Astrocyte (in vitro differentiated cells and primary cell): ENCODE results near the gene SPIRE1. TPM values are rescaled to one million over a fixed set of nuclear protein-coding genes. Genes with fewer than 3 reads are reported as not detected.

Experiments
- DNase-seq: peaks from one replicate; pipeline ENCODE4 v3.0.0-alpha.2; 2010; ENCODE audit warnings: low read depth
- FAIRE-seq: peaks from 2 replicates; lab custom pipeline; 2011; peaks lifted over from hg19 to GRCh38; lab: Jason Lieb, UNC
- H2AFZ ChIP-seq: 2 replicates; pipeline ENCODE4 v1.6.0; 2012; ENCODE audit warnings: low read depth, low read length, inconsistent platforms
- H3K27ac ChIP-seq: 2 replicates; pipeline ENCODE4 v1.5.1; 2011; ENCODE audit warnings: low read depth, low read length, inconsistent platforms
- H3K27me3 ChIP-seq: 2 replicates; pipeline ENCODE4 v1.6.0; 2011; ENCODE audit warnings: low read length, inconsistent platforms; ENCODE audit not compliant: insufficient read depth
- H3K36me3 ChIP-seq: 2 replicates; pipeline ENCODE4 v1.5.1; 2011; ENCODE audit warnings: low read length, inconsistent platforms; ENCODE audit not compliant: insufficient read depth
- H3K4me1 ChIP-seq: 2 replicates; pipeline ENCODE4 v1.5.1; 2011; ENCODE audit warnings: low read length, inconsistent platforms; ENCODE audit not compliant: insufficient read depth
- H3K4me2 ChIP-seq: 2 replicates; pipeline ENCODE4 v1.6.0; 2012; ENCODE audit warnings: low read length, inconsistent platforms
- H3K4me3 ChIP-seq: 2 replicates; pipeline ENCODE4 v1.5.1; 2011; ENCODE audit warnings: low read depth, mild to moderate bottlenecking, low read length, inconsistent platforms; ENCODE audit not compliant: insufficient read depth
- H3K79me2 ChIP-seq: 2 replicates; pipeline ENCODE4 v1.6.0; 2012; ENCODE audit warnings: mild to moderate bottlenecking, low read length, inconsistent platforms; ENCODE audit not compliant: insufficient read depth
- H3K9ac ChIP-seq: 2 replicates; pipeline ENCODE4 v1.6.0; 2012; ENCODE audit warnings: mild to moderate bottlenecking, low read length, inconsistent platforms
- H3K9me3 ChIP-seq: 2 replicates; pipeline ENCODE4 v1.5.1; 2012; ENCODE audit warnings: low read depth, mild to moderate bottlenecking, low read length, inconsistent platforms; ENCODE audit not compliant: insufficient read depth
- H4K20me1 ChIP-seq: 2 replicates; pipeline ENCODE4 v1.6.0; 2012; ENCODE audit warnings: low read length, inconsistent platforms; ENCODE audit not compliant: insufficient read depth
- H3K27ac Mint-ChIP-seq: one replicate; pipeline ENCODE4 v1.8.0; 2021; ENCODE audit warnings: mild to moderate bottlenecking, mixed read lengths; ENCODE audit not compliant: unreplicated experiment
- H3K27me3 Mint-ChIP-seq: one replicate; pipeline ENCODE4 v1.8.0; 2021; ENCODE audit warnings: low read depth, mixed read lengths; ENCODE audit not compliant: unreplicated experiment
- H3K36me3 Mint-ChIP-seq: one replicate; pipeline ENCODE4 v1.8.0; 2021; ENCODE audit warnings: low read depth, mixed read lengths; ENCODE audit not compliant: unreplicated experiment
- H3K4me1 Mint-ChIP-seq: one replicate; pipeline ENCODE4 v1.8.0; 2021; ENCODE audit warnings: low read depth, mixed read lengths; ENCODE audit not compliant: unreplicated experiment
- H3K4me3 Mint-ChIP-seq: one replicate; pipeline ENCODE4 v1.8.0; 2021; ENCODE audit warnings: mild to moderate bottlenecking, moderate library complexity, mixed read lengths; ENCODE audit not compliant: unreplicated experiment
- H3K9me3 Mint-ChIP-seq: one replicate; pipeline ENCODE4 v1.8.0; 2021; ENCODE audit warnings: mild to moderate bottlenecking, mixed read lengths; ENCODE audit not compliant: unreplicated experiment
- EZH2 ChIP-seq: IDR thresholded peaks from 2 replicates; pipeline ENCODE4 v1.6.1; 2012; ENCODE audit warnings: mild to moderate bottlenecking, low read length, inconsistent platforms; ENCODE audit not compliant: insufficient read depth
- total RNA-seq: library from RNA; stranded (reverse); gene quantifications from 2 replicates; pipeline ENCODE4 v1.2.1, GENCODE V29; 2021
- TF ChIP-seq, protein P1 (sequence below): IDR thresholded peaks from 2 replicates; pipeline ENCODE4 v1.5.1; 2011; ENCODE audit warnings: low read depth, mild to moderate bottlenecking, inconsistent platforms, low read length, moderate library complexity; ENCODE audit not compliant: insufficient read depth

SPIRE1 gene
- total RNA-seq, 1 donor from 2014 or later, result 42.0 TPM

DNA sequence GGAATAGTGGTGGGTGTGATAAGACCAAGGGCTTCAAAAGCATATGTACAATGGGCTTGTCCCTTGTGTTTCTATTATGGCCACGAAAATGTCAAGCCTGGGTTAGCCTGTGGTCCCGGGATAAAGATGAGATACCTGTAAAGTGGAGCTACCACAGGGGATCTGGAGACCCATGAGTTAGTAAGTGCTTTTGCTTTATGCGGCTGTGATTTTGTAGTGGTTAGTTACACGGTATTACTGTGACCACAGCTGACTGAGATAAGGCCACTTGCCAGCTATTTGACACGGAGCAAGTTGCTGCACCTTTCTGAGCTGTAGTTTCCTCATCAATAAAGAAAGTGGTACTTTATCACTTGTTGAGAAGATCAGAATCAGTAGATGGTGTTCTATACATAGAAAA is 150.9 kb downstream of the SPIRE1 start:
- Histone ChIP-seq H3K9ac (no peak overlapping the region), H3K79me2 (no peaks in the 10 kb centered on the region)
- H3K4me3 Mint-ChIP-seq, result no peak overlapping the region

DNA sequence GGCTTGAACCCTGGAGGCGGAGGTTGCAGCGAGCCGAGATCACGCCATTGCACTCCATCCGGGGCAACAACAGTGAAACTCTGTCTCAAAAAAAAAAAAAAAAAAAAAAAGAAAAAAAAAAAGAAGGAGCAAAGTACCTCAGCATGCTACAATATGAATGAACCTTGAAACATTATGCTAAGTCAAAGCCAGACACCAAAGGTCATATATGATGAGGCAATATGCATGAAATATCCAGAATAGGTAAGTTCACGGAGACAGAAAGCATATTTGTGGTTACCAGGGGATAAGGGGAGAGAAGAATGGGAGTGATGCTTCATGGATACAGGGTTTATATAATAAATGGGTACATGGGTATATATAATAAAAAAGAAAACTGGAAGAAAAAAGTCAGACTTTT is 156.9 kb downstream of the SPIRE1 start:
- H3K36me3 Mint-ChIP-seq, result peaks cover 5% of the 10 kb centered on the region
- H3K36me3 ChIP-seq, result peaks cover 4% of the 10 kb centered on the region
- no peaks in the 10 kb centered on the region for H3K27me3 Mint-ChIP-seq
- FAIRE-seq, result no peak
- no peak overlapping the region for H3K4me3 ChIP-seq
- no peak overlapping the region for H3K4me3 Mint-ChIP-seq
- H3K4me2 ChIP-seq, result no peak overlapping the region
- H3K9me3 ChIP-seq, result no peaks in the 10 kb centered on the region
- H3K4me1 ChIP-seq, result no peaks in the 10 kb centered on the region
- H3K27ac Mint-ChIP-seq, result no peak overlapping the region
- no peaks in the 10 kb centered on the region for H3K27me3 ChIP-seq
- H2AFZ ChIP-seq, result no peak overlapping the region
- no peaks in the 10 kb centered on the region for H3K79me2 ChIP-seq
- no peaks in the 10 kb centered on the region for H3K9me3 Mint-ChIP-seq
- H3K27ac ChIP-seq, result no peak overlapping the region
- no peak for DNase-seq
- H3K9ac ChIP-seq, result no peak overlapping the region
- no peaks in the 10 kb centered on the region for H4K20me1 ChIP-seq
- TF ChIP-seq, protein P1, sequence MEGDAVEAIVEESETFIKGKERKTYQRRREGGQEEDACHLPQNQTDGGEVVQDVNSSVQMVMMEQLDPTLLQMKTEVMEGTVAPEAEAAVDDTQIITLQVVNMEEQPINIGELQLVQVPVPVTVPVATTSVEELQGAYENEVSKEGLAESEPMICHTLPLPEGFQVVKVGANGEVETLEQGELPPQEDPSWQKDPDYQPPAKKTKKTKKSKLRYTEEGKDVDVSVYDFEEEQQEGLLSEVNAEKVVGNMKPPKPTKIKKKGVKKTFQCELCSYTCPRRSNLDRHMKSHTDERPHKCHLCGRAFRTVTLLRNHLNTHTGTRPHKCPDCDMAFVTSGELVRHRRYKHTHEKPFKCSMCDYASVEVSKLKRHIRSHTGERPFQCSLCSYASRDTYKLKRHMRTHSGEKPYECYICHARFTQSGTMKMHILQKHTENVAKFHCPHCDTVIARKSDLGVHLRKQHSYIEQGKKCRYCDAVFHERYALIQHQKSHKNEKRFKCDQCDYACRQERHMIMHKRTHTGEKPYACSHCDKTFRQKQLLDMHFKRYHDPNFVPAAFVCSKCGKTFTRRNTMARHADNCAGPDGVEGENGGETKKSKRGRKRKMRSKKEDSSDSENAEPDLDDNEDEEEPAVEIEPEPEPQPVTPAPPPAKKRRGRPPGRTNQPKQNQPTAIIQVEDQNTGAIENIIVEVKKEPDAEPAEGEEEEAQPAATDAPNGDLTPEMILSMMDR, result no peak
- no peak for TF ChIP-seq EZH2
- peaks cover 3% of the 10 kb centered on the region for H3K4me1 Mint-ChIP-seq

More for the DNA sequence above, 150.9 kb downstream of the SPIRE1 start:
- TF ChIP-seq, protein P1, result no peak
- TF ChIP-seq EZH2, result no peak
- no peaks in the 10 kb centered on the region for H3K9me3 ChIP-seq
- FAIRE-seq (no peak), DNase-seq (no peak)
- H3K9me3 Mint-ChIP-seq, result peaks cover 3% of the 10 kb centered on the region
- no peaks in the 10 kb centered on the region for H3K36me3 ChIP-seq
- H2AFZ ChIP-seq, result no peak overlapping the region
- no peak overlapping the region for H3K27ac ChIP-seq
- no peaks in the 10 kb centered on the region for H4K20me1 ChIP-seq
- H3K27me3 Mint-ChIP-seq, result no peaks in the 10 kb centered on the region
- H3K27ac Mint-ChIP-seq, result no peak overlapping the region
- no peaks in the 10 kb centered on the region for H3K4me1 ChIP-seq
- peaks cover 17% of the 10 kb centered on the region for H3K36me3 Mint-ChIP-seq
- no peak overlapping the region for H3K4me2 ChIP-seq
- H3K4me1 Mint-ChIP-seq, result no peaks in the 10 kb centered on the region
- H3K27me3 ChIP-seq, result no peaks in the 10 kb centered on the region
- no peak overlapping the region for H3K4me3 ChIP-seq

DNA sequence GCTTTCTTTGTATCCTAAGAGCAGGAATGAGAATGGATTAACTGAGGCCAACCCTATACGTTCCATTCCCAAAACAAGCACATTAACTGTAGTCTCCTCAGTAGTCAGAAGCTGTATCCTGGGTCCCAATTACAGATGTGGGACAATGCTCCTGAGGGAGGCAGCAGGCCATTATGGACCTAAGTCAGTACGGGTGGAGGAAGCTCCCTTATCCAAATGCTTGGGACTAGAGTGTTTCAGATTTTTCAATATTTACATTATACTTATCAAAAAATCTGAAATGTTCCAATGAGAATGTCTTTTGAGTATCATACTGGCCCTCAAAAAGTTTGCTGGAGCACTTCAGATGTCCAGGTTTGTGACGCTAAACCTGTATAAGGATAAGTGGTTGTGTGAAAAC is 160.1 kb downstream of the SPIRE1 start:
- H3K27me3 Mint-ChIP-seq, result no peaks in the 10 kb centered on the region
- H3K27ac Mint-ChIP-seq, result no peak overlapping the region
- H3K4me1 Mint-ChIP-seq, result peaks cover 3% of the 10 kb centered on the region
- no peak for DNase-seq
- no peak overlapping the region for H3K4me2 ChIP-seq
- no peak for FAIRE-seq
- H3K36me3 ChIP-seq, result peaks cover 9% of the 10 kb centered on the region
- no peak overlapping the region for H3K4me3 ChIP-seq
- no peak overlapping the region for H3K27ac ChIP-seq
- H3K9me3 Mint-ChIP-seq, result no peaks in the 10 kb centered on the region
- H2AFZ ChIP-seq, result no peak overlapping the region
- H3K4me3 Mint-ChIP-seq, result no peak overlapping the region
- no peaks in the 10 kb centered on the region for H3K79me2 ChIP-seq
- no peak overlapping the region for H3K9ac ChIP-seq
- H3K4me1 ChIP-seq, result no peaks in the 10 kb centered on the region
- no peaks in the 10 kb centered on the region for H3K27me3 ChIP-seq
- no peaks in the 10 kb centered on the region for H4K20me1 ChIP-seq
- TF ChIP-seq, protein P1, result no peak
- TF ChIP-seq EZH2, result no peak
- H3K9me3 ChIP-seq, result no peaks in the 10 kb centered on the region
- H3K36me3 Mint-ChIP-seq, result peaks cover 9% of the 10 kb centered on the region
